A172 (cell line): ENCODE measurements around the gene ABCF1. TPM values are rescaled to one million over a fixed set of nuclear protein-coding genes. Genes with fewer than 3 reads are reported as not detected.

ENCODE experiments used
- DNase-seq: peaks from one replicate; pipeline ENCODE4 v3.0.0-alpha.2; 2015; ENCODE audit warnings: low spot score
- total RNA-seq: library from RNA; depleted of rRNA; stranded (reverse); fragments of >200 nt; shearing (Covaris generic); gene quantifications from 2 replicates; pipeline ENCODE4 v1.2.3, GENCODE V29; 2014

The ABCF1 gene
- total RNA-seq, 1 experiment from 2014 or later = 45.6 TPM

- DNase-seq = no peak
Observed at GRCh38 chr6:30601436-30601814, 30.2 kb downstream of the ABCF1 start.

DNA sequence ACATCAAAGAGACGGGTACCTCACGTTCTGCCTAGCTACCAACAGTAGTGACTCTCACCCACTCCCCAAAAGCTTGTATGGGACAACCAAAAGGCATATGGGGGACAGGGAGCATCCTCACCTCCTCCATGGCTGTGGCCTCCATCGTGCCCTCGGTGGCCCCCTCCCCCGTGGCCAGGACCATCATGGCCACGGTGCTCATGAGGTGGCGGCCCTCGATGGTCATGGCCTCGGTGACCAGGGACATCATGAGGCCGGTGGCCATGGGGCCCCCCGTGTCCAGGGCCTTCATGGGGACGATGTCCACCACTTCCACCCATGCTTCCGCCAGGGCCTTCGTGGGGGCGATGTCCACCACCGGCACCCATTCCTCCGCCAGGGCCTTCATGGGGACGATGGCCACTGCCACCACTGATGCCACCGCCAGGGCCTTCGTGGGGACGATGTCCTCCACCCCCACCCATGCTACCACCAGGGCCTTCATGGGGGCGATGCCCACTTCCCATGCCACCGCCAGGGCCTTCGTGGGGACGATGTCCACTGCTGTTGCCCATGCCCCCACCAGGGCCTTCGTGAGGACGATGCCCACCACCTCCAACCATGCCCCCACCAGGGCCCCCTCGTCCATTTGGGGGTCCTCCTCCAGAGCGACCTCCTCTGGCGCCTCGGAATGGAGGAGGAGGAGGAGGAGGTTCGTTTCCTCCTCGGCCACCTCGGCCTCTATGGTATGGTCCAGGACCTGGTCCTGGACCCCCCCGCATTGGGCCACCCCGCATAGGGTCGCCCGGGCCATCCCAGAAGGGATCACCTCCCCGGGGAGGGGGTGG is 30.8 kb downstream of the ABCF1 start:
- no peak for DNase-seq

GRCh38 chr6:30603961-30604360 is 32.7 kb downstream of the ABCF1 start:
- no peak for DNase-seq

DNA sequence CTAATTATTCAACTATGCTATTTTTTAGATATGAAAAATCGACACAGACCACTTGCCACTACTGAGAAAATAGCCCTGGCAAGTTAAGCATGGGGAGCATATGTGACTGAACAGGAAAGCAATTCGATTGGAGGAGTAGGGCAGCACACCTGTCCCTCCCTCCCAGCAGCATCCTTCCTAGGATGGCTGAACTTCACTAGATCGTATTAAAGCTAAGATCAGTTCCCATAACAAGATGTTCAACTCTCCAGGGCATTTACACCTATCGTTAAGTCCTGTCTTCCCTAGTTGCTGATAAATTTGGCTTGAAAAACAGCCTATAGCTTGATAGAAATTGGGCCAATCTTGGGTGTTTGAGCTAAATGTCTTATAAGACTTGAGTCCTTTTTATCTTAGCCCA is 38.8 kb downstream of the ABCF1 start:
- DNase-seq = no peak

GRCh38 chr6:30611150-30611855 is 40.1 kb downstream of the ABCF1 start:
- no peak for DNase-seq

DNA sequence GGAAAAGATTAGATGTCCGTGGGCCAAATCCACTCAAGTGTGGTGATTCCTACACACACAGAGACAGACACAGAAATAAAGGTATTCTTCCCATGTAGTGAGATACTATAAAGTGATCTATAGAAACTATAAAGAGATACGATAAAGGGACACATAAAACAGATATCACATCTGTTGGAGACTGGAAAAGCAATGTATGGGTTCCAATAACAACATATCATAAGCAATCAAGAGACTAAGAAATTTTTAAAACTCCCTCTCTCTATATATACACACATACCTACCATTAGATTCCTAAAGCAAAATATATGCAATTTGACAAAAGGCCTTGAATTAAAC is 40.6 kb downstream of the ABCF1 start:
- DNase-seq = no peak

- peak; percentile 27 for DNase-seq
Observed at GRCh38 chr6:30612213-30612612, 41.0 kb downstream of the ABCF1 start.

DNA sequence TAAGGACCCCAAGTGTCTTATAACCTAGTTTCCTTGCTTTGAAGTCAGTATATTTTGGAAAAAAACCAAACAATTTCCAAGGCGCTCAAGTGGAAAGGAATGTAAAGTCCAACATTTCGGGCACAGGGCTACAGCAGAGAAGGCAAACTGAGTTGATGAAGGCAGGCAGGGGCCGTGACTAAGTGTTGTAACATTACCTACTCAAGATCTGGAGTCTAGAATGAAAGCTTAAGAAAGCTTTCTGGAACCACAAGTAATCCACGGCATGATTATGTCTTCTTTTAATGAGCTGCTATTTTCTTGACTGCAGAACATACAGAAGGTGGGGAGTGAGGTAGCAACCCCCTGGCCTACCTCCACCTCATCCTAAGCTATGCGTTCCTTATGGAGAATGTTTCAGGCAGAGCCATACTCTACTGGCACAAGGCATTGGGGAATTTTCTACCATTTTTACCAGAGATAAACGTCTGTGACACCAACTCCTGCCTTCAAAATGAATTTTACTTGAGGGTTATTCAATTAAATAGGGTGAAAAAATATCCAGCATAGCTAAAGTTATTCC is 41.5 kb downstream of the ABCF1 start:
- DNase-seq = peak; percentile 22

DNA sequence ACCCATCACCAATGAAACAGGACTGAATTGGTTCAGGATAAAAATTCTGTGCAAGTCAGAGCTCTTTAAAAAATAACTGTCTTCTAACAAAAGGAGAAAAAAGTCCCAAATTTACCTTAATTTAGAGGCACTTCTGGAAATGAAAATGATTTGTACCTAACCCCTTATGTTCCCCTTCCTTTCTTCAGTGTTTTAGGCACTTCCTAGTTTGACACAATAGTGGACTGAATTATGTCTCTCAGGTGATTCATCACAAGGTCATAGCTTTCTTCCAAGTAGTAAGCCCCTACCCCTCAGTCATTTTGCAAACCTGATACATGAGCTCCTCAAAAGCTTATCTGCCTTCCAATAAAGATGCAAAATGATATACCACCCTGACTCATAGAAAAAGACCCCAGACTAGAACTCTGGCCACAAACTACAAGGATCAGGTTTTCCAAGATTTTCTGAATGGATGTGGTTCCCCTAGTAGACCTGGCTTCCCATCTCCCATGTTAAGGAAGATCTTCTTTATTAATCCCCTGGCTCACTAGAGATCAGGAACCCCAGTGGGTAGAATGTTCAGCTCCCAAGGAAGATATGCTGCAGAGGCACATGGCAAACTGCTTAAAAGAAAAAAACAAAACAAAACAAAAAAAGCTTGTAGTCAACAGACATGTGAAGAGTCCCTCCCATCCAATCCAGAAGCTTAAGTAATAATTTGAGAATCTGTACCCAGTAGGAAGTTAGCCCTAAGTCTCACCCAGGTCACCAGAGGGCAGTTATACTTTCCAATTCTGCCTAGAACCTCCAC is 42.2 kb downstream of the ABCF1 start:
- DNase-seq = peak; percentile 30

GRCh38 chr6:30614044-30614842 is 43.0 kb downstream of the ABCF1 start:
- DNase-seq = no peak

- DNase-seq = peak; percentile 97
Observed at GRCh38 chr6:30614843-30615218, 43.6 kb downstream of the ABCF1 start.

DNA sequence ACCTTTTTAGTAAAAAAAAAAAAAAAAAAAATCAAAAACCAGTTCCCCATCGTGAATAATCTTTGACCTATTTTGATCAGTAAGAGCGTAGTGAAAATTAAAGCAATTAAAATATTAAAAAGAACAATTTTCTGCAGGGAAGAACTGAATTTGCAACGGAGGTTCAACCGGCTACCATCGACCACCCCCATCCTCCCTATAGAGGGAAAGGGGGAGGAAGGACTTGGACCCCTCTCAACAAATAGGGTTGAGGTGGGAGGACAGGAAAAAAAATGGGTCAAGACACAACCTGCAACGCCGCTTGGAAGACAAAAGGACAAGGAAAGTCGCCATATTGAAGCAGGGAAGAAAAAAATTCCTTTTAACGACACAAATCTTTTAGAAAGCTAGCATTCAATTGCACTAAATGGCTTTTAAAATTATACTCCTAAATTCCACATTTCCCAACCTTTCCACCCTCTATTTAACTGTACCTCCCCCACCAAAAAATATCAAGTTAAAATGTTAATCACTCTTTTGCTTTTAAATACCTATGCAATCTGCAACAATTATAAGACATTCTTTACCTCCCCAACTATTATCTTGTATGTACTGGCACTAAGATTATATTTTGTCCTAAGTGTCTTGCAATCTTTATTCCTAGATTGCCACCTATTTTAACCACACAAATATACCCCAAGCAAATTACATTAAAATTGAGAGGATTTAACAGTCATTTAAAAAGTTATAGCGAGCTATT is 44.1 kb downstream of the ABCF1 start:
- DNase-seq = peak; percentile 60

DNA sequence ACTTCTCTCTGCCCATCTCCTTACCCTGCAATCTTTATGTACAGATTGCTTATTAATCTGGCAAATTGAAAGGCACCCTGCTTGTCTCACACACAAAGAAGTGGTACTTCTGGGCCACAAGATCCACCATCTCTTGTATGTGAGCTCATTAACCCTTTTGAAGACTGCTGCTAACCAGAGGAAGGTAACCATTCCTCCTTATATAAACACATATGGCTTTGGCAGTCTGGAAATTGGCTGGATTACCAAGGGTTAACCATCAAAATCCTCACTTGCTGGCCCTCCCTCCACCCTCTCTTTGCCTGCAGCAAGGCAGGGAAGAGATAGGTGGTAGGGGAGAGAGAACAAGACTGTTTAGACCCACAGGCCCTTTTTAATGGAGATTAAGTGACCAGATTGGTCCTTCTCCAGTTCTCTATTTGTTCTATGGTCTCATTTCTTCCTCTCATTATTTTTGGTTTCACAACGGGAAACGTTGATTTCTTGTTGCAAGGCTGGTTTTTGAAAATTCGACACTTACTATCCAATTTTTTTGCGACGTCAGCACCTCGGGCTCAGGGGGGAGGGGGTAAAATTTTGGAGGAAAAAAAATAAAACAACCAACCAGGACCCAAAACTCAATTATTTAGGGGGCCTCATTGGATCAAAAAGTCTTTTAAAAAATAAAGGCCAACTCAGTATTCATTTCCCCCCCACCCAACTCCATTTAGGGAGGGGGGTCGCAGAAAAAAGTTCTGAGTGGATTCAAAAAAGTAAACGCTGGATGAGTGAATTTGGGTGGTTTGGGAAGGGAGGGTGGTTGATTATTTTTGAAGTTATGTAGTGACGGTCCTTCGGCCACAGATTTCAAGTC is 44.9 kb downstream of the ABCF1 start:
- DNase-seq = peak; percentile 29

DNA sequence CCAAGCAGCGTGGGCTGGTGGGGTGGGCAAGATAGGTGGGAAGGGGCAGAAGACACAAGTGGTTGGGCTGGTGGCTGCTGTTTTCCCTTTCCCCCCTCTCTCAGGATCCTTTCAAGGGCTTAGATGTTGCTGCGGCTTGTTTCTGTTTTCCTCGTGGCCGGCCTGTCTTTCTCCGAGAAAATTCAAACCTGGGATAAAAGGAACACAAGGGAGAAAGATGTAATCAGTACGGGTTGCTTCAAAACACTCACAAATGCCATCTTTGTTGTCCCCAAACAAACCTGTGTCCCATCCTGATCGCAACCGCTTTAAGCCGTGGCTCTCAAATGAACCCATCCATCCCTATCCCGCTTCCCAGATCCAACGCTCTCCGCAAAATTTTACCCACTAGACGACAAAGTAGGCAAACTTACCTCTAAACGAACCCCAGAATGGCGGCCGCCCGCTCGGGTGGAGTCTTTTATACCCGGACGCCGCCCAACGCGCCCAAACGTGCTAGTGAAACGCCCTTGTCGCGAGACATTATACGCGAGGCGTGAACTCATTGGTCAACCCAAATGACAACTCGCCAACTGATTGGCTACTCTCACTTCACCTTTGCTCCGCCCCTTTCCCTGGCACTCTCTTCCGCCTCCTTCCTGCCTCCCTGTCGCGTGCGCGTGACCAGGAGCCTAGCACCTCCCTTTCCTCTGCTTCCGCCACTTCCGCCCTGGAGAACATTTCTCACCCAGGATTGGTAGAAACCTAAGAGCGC is 45.7 kb downstream of the ABCF1 start, which contains the start of gene PPP1R10:
Gene PPP1R10, minus strand, starts transcription at position 433 of the 754 bp plus-strand sequence. CDS start 7,299 bp downstream, outside the sequence.
- peak; percentile 100 for DNase-seq

- peak; percentile 90 for DNase-seq
Observed at GRCh38 chr6:30617565-30618269, 46.5 kb downstream of the ABCF1 start, which contains the start of gene MRPS18B. Gene MRPS18B (plus strand): TSS chr6:30617840. CDS start chr6:30617866, 26 bp downstream.

DNA sequence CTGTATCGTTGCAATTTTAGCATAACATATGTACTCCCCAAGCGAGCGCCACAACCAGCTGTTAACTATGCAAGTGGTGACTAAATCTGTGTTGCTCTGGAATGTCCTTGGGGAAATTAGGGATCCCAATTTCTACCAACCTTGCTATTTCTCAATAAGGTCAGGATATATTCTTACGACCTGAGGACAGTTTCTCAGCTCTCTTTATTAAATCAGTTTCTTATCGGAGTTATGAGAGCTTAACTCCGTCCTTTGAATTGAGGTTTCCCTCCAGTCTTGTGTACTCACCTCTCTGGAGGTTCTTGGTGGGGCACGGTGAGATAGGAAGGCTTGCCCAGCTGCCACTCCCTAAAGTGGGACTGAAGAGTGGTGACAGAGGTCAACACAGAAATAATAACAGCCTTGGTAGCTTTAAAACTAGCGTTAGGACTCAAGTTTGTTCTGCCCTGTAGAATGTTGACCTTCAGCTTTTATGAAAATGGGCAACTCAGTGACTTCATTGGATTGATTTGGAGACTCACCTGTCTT is 47.1 kb downstream of the ABCF1 start:
- DNase-seq = no peak

- DNase-seq = no peak
Observed at GRCh38 chr6:30619561-30619960, 48.3 kb downstream of the ABCF1 start.

DNA sequence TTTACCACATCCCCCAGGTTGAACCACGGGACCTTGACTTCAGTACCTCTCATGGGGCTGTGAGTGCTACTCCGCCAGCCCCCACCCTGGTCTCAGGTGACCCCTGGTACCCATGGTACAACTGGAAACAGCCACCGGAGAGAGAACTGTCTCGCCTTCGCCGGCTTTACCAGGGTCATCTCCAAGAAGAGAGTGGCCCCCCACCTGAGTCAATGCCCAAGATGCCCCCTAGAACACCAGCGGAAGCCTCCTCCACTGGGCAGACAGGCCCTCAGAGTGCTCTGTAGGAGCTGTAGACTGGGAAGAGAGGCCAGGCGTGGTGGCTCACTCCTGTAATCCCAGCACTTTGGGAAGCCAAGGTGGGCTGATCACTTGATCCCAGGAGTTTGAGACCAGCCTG is 54.3 kb downstream of the ABCF1 start:
- no peak for DNase-seq
